Panc1 (cell line): Measurements from ENCODE around the gene GIMAP5. TPM values are rescaled to one million over a fixed set of nuclear protein-coding genes. Genes with fewer than 3 reads are reported as not detected.

ENCODE experiments used
- ATAC-seq: fragments of 200-7000 bp; cut with Tn5 transposase; 2 replicates; pipeline ENCODE4 v1.9.1; 2020; ENCODE audit warnings: mild to moderate bottlenecking, moderate library complexity
- BruUV-seq: library from RNA; stranded (reverse); fragments of 400-500 nt; replicated peaks from 2 replicates; lab custom pipeline; 2021; lab: Mats Ljungman, UMichigan
- CTCF ChIA-PET: fragments of 300-600 bp; sonication (Branson Sonifier 250); formaldehyde crosslinking; loops from one replicate; lab custom pipeline; 2022; ENCODE audit warnings: antibody characterized with exemption; lab: Charles Lee
- POLR2A ChIA-PET: fragments of 300-600 bp; sonication (Branson Sonifier 250); formaldehyde crosslinking; loops from one replicate; lab custom pipeline; 2022; ENCODE audit warnings: antibody characterized with exemption; lab: Charles Lee
- DNase-seq: peaks from one replicate; pipeline ENCODE4 v3.0.0-alpha.2; 2010; ENCODE audit warnings: low read depth, low spot score
- H3K27ac ChIP-seq: 2 replicates; pipeline ENCODE4 v1.5.1; 2011; ENCODE audit warnings: mild to moderate bottlenecking, low read length, inconsistent platforms
- H3K27me3 ChIP-seq: fragments of 200-500 bp; sonication (Bioruptor generic); 2 replicates; pipeline ENCODE4 v1.6.0; 2014; ENCODE audit warnings: low read length, inconsistent platforms; ENCODE audit not compliant: control insufficient read depth, insufficient read depth
- H3K36me3 ChIP-seq: fragments of 200-500 bp; sonication (Bioruptor generic); 2 replicates; pipeline ENCODE4 v1.5.1; 2014; ENCODE audit warnings: inconsistent platforms, mild to moderate bottlenecking, low read length, moderate library complexity; ENCODE audit not compliant: control insufficient read depth, insufficient read depth
- H3K4me1 ChIP-seq: 2 replicates; pipeline ENCODE4 v1.5.1; 2011; ENCODE audit warnings: inconsistent platforms, mild to moderate bottlenecking, low read length, moderate library complexity; ENCODE audit not compliant: control insufficient read depth, insufficient read depth
- H3K4me3 ChIP-seq, 2 experiments: 2 replicates each; pipeline ENCODE4 v1.5.1; 2011 to 2012; ENCODE audit warnings: low read depth in 2 of 2, low read length in 2 of 2, mild to moderate bottlenecking in 2 of 2, inconsistent platforms in 1 of 2, moderate library complexity in 1 of 2
- H3K9me3 ChIP-seq: fragments of 200-500 bp; sonication (Bioruptor generic); 2 replicates; pipeline ENCODE4 v1.5.1; 2014; ENCODE audit warnings: low read depth, mild to moderate bottlenecking, inconsistent platforms, low read length, moderate library complexity; ENCODE audit not compliant: control insufficient read depth, insufficient read depth
- CTCF ChIP-seq: fragments of 450-650 bp; IDR thresholded peaks from 2 replicates; pipeline ENCODE4 v1.5.1; 2017; ENCODE audit warnings: mild to moderate bottlenecking
- POLR2AphosphoS5 ChIP-seq: IDR thresholded peaks from 2 replicates; pipeline ENCODE4 v1.6.1; 2012; ENCODE audit warnings: mild to moderate bottlenecking, low read depth, low read length, moderate library complexity
- REST ChIP-seq, 2 experiments: IDR thresholded peaks; 2 replicates each; pipeline ENCODE4 v1.6.1; 2011 to 2012; ENCODE audit warnings: low read depth in 2 of 2, control low read depth in 1 of 2, low read length in 1 of 2, mild to moderate bottlenecking in 1 of 2, moderate library complexity in 1 of 2; ENCODE audit not compliant: insufficient read depth in 1 of 2
- SIN3A ChIP-seq: IDR thresholded peaks from 2 replicates; pipeline ENCODE4 v1.6.1; 2012; ENCODE audit warnings: low read depth, mild to moderate bottlenecking, low read length, moderate library complexity, borderline replicate concordance; ENCODE audit not compliant: insufficient read depth
- TCF7L2 ChIP-seq: IDR thresholded peaks from 2 replicates; pipeline ENCODE4 v1.6.1; 2011; ENCODE audit warnings: mild to moderate bottlenecking, low read depth, low read length, inconsistent platforms
- in situ Hi-C: cut with HindIII; loops from 2 replicates; pipeline ENCODE4 v1.10.0; 2016; ENCODE audit warnings: low sequenced_read_pairs, low pct_unique_long_range_greater_than_20kb
- intact Hi-C: fragments of 100-400 bp; cut with micrococcal nuclease; formaldehyde crosslinking; loops from one replicate; pipeline ENCODE4 v1.10.0; 2022; ENCODE audit not compliant: unreplicated experiment
- total RNA-seq: library from RNA; stranded (reverse); gene quantifications from one replicate; pipeline ENCODE4 v1.2.1, GENCODE V29; 2021; ENCODE audit not compliant: unreplicated experiment

GIMAP5 gene
- total RNA-seq, 1 experiment from 2014 or later: 0.51 TPM

GRCh38 chr7:150744041-150744656 is 6.9 kb downstream of the GIMAP5 start:
- Histone ChIP-seq H3K27me3 (peaks cover 14% of the 10 kb centered on the region), H3K4me1 (no peaks in the 10 kb centered on the region), H3K27ac (no peak overlapping the region), H3K4me3 (no peak overlapping the region), H3K9me3 (no peaks in the 10 kb centered on the region), H3K36me3 (no peaks in the 10 kb centered on the region)
- BruUV-seq: no TSS peak
- no peak for DNase-seq
- in situ Hi-C loops: no loop called here
- TF ChIP-seq CTCF (no peak), REST (IDR thresholded peaks at IDR 0.05; ENCODE audit: insufficient read depth in 1 of 2, low read depth in 2 of 2, low read length in 1 of 2) (no peak), SIN3A (no peak), TCF7L2 (no peak), POLR2AphosphoS5 (no peak)
- POLR2A ChIA-PET: interaction anchor here (1.2 kb wide), 1 partner anchor 26 kb away, joined by 14 read pairs; no protein-coding TSS in a partner anchor
- intact Hi-C loops: no loop called here
- CTCF ChIA-PET: no interaction called here
- ATAC-seq: no peak

- BruUV-seq: no TSS peak
- in situ Hi-C loops: no loop called here
Measured at GRCh38 chr7:150745086-150745485, 7.9 kb downstream of the GIMAP5 start.

More at GRCh38 chr7:150745086-150745485, 7.9 kb downstream of the GIMAP5 start:
- no peaks in the 10 kb centered on the region for H3K36me3 ChIP-seq
- ATAC-seq (no peak), DNase-seq (no peak)
- no peak for TF ChIP-seq TCF7L2
- no peak for TF ChIP-seq SIN3A
- TF ChIP-seq REST (IDR thresholded peaks at IDR 0.05; ENCODE audit: insufficient read depth in 1 of 2, low read depth in 2 of 2, low read length in 1 of 2): no peak
- no peak for TF ChIP-seq POLR2AphosphoS5
- ChIA-PET POLR2A (no interaction called here), CTCF (no interaction called here)
- peaks cover 8% of the 10 kb centered on the region for H3K27me3 ChIP-seq
- H3K4me3 ChIP-seq: no peak overlapping the region
- no peak overlapping the region for H3K27ac ChIP-seq
- H3K9me3 ChIP-seq: no peaks in the 10 kb centered on the region
- intact Hi-C loops: no loop called here
- no peaks in the 10 kb centered on the region for H3K4me1 ChIP-seq
